NB4 (cell line): ENCODE results near the gene MARCHF5.

Source experiments
- DNase-seq: peaks from one replicate; pipeline ENCODE4 v3.0.0; 2010; ENCODE audit warnings: low read depth
- H3K4me3 ChIP-seq: one replicate; pipeline ENCODE4 v1.5.1; 2011; ENCODE audit warnings: mild to moderate bottlenecking, low read depth, low read length, moderate library complexity
- CTCF ChIP-seq: IDR thresholded peaks from one replicate; pipeline ENCODE4 v1.5.1; 2012; ENCODE audit warnings: low read depth, low read length
- MYC ChIP-seq: IDR thresholded peaks from 2 replicates; pipeline ENCODE4 v1.6.1; 2011; ENCODE audit warnings: low read depth, low read length
- POLR2A ChIP-seq: IDR thresholded peaks from 2 replicates; pipeline ENCODE4 v1.6.1; 2011; ENCODE audit warnings: mild to moderate bottlenecking; ENCODE audit not compliant: insufficient read length; ENCODE audit errors: extremely low read depth
- TF ChIP-seq, protein P1 (sequence below): IDR thresholded peaks from 2 replicates; pipeline ENCODE4 v1.6.1; 2011; ENCODE audit warnings: low read depth, low read length

Gene MARCHF5, protein sequence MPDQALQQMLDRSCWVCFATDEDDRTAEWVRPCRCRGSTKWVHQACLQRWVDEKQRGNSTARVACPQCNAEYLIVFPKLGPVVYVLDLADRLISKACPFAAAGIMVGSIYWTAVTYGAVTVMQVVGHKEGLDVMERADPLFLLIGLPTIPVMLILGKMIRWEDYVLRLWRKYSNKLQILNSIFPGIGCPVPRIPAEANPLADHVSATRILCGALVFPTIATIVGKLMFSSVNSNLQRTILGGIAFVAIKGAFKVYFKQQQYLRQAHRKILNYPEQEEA

DNA sequence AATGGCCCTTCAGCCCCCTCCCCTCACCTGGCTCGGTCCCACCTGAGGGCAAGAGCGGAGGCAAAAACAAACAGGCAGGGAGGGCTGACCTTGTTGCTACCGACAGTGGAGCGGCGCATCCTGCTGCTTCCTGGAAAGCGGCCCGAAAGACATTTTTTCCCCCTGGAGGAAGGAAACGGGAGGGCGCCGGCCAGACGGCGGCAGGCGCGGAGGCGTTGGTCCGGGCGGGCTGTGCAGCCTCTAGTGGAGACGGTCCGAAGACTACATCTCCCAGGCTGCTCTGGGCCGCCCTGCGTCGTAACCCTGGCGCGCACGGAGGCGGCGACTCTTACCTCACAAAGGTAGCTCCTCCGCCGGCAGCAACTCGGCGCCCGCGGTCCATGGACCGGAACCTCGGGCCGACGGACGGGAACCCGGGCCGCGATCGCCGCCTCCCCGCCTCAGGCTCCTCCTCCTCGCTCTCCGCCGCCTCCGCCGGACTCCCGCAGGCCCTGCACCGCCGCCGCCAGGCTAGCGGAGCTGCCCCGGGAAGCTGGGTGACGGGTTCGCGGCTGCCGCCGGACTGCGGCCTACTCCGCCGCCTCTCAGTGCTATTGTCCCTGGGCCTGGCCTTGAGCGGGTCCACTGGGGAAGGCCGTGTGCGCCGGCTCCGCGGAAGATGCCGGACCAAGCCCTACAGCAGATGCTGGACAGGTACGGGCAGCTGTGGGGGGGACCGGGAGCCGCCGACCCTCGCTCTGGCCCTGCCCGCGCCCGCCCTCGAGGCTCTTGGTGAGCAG, at the start of gene MARCHF5, which contains the start of gene CPEB3:
MARCHF5 (plus strand) TSS at position 331 of the 779 bp plus-strand sequence; CDS start at position 659, 328 bp downstream.
CPEB3 (minus strand) TSS at position 242 of the 779 bp plus-strand sequence. CDS start 50,728 bp downstream, outside the sequence.
- H3K4me3 ChIP-seq, result peak within 1 kb of the TSS; percentile 91
- DNase-seq, result peak; percentile 97
- TF ChIP-seq MYC (peak; percentile 61; the same call in 1 of the 2 replicates), CTCF (peak; percentile 49), POLR2A (peak; percentile 45)
- TF ChIP-seq, protein P1, sequence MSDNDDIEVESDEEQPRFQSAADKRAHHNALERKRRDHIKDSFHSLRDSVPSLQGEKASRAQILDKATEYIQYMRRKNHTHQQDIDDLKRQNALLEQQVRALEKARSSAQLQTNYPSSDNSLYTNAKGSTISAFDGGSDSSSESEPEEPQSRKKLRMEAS, result peak; percentile 66; the same call in 1 of the 2 replicates

- DNase-seq, result no peak
- TF ChIP-seq MYC (no peak), POLR2A (no peak), CTCF (no peak)
- TF ChIP-seq, protein P1, result no peak
- peak overlapping the region; percentile 84 for H3K4me3 ChIP-seq
Observed at GRCh38 chr10:92241501-92241900, 49.5 kb upstream of the MARCHF5 start.

GRCh38 chr10:92242380-92242779, 48.6 kb upstream of the MARCHF5 start:
- no peak for DNase-seq
- TF ChIP-seq CTCF (no peak), MYC (no peak), POLR2A (no peak)
- TF ChIP-seq, protein P1, result no peak
- H3K4me3 ChIP-seq, result no peak overlapping the region

- DNase-seq, result peak; percentile 86
- TF ChIP-seq POLR2A (no peak), CTCF (no peak), MYC (peak; percentile 65)
- TF ChIP-seq, protein P1, result peak; percentile 73
- H3K4me3 ChIP-seq, result peak overlapping the region; percentile 45
Observed at GRCh38 chr10:92242910-92243671, 47.9 kb upstream of the MARCHF5 start.

DNA sequence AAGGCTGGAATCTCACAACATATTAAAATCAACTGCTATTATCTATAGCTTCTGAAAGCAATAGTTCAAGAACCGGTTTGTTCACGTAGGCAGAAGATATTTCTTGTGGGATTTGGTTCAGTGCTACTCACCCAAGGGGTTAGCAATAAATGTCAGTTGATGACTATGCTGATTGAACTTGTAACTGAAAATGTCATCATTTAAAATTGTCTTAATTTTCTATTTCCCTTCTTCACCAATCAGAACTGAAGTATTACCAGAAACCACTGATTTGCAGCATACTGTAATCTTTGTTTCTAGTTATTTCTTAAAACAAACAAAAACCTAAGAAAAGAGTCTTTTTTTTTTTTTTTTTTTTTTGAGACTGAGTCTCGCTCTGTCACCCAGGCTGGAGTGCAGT, 46.2 kb upstream of the MARCHF5 start:
- TF ChIP-seq, protein P1, result no peak
- TF ChIP-seq MYC (no peak), POLR2A (no peak), CTCF (no peak)
- no peak overlapping the region for H3K4me3 ChIP-seq
- no peak for DNase-seq
